GM19240 (cell line): ENCODE measurements around the gene PRR30.
A peak's percentile ranks its signal among the peaks of the same experiment; 100 is the strongest.

Source experiments
- DNase-seq: peaks from one replicate; pipeline ENCODE4 v3.0.0; 2011; ENCODE audit warnings: low spot score; ENCODE audit not compliant: insufficient read length

PRR30 gene

DNA sequence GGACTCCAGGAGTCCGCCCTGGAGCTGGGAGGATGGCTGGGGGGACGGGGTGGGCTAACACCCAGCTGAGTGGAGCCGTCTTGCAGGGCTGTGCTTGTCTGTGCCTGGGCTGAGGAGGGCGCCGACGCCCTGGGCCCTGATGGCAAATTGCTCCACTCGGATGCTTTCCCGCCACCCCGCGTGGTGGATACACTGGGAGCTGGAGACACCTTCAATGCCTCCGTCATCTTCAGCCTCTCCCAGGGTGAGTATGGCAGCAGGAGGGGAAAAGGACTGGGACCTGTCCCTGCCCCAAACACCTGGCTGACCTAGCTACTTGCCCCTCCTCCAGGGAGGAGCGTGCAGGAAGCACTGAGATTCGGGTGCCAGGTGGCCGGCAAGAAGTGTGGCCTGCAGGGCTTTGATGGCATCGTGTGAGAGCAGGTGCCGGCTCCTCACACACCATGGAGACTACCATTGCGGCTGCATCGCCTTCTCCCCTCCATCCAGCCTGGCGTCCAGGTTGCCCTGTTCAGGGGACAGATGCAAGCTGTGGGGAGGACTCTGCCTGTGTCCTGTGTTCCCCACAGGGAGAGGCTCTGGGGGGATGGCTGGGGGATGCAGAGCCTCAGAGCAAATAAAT is 39.8 kb downstream of the PRR30 start:
- no peak for DNase-seq

DNA sequence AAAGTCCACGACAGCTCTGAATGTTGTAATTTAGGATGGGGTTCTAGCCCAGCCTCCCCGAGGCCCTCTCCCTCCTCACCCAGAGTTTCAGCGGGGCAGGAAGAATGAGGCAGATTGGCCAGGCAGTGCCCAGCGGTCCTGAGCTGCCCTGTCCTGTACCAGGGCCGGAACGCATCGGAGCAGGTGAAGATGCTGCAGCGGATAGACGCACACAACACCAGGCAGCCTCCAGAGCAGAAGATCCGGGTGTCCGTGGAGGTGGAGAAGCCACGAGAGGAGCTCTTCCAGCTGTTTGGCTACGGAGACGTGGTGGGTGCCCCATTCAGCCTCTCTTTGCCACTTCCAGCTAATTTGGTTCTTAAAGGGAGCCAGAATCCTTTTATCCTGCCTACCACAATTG is 41.9 kb downstream of the PRR30 start:
- DNase-seq: no peak

DNA sequence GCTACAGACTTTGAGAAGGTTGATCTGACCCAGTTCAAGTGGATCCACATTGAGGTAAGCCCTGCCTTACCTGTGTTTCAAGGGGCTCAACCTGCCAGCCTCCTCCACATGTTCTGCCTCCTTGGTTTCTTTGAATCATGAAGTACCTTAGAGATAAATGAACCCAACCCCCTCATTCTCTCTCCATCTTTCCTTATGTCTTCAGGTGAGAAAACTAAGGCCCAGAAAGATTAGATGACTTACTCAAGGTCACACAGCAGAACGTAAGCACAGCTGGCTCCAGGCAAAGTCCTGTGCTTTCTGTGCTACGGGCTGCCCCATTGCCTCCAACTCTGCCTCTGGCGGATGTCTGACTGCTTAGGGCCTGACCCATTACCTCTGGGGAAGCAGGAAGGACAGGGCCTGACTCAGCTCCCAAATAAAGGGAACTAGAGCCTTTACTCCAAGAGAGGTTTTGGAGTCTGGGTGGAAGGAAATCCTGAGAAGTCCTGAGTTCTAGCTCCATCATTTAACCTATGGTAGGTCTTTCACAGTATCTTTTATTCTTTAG is 42.4 kb downstream of the PRR30 start:
- no peak for DNase-seq

DNA sequence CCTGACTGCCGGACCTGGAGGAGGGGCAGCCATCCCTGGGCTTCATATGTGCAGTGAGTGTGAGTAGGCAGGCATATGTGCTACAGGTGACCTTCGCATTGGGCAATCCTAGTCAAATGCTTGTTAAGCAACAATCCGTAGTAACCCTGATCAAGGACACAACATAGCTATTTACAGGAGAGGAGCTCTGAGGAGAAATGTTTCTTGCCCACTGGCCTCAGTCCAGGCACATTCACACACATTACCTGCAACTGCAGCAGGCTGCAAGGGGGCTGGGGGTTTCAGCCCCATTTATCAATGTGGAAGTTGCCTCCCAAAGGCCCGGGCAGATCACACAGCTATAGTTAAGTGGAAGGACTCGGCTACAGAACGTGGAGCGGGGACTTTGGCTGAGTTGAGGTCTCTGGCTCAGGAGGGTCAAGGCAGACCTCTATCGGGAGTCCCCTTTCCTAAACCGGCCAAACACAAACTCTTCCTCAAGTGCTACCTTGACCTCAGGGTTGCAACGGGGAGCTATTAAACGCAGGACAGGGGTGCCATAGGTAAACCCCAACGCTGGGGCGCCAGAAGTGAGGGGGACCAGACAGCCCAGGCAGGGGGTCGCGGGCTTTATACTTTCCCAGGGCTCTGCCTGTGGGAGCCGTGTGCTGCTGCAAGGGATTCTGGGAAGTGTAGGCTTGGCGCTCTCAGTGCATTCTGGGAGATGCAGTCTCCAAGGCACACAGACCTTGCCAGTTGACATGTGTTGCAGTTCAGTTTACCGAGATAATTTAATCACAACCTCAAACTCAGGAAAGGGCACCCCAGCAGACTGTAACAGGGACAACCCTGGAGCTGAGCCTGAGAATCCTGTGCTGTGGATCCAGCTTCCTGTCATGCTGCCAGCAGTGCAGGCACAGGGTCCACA is 43.2 kb downstream of the PRR30 start:
- DNase-seq: peak; percentile 91

DNA sequence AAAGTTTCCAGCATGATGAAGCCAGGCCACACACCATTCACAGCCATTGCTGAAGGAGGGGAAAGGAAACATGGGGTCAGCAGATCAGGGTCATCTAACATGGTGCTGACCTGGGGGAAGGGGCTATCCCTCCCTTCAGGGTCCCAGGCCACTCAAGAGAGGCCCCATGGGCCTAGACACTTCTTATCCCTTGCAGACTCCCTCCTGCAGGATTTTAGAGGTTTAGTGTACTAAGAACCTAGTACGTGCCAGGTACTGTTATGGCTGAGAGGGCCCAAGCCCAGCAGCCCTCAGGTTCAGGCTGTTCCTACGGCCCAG is 43.8 kb downstream of the PRR30 start:
- no peak for DNase-seq

DNA sequence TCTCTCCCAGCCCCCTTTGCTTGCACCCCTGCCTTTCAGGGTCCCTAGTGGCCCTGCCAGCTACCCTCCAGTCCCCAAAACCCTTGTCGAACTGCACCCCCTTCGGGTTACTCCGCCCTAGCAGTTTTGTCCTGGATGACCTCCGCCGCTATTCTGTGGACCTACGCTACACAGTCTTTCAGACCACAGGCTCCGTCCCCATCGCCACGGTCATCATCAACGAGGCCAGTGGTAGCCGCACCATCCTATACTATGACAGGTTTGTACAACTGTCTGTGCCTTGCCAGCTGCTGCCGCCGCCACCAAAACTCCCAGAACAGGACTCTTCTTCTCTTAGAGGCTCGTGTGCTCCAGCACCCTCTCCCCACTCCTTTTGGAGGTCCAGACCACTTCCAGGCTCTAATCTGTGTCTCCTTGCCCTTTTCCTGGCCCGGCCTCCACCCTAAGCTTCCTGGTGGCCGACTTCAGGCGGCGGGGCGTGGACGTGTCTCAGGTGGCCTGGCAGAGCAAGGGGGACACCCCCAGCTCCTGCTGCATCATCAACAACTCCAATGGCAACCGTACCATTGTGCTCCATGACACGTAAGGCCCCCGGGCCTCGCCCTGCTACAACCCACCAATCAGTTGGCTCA is 44.7 kb downstream of the PRR30 start:
- DNase-seq: no peak

DNA sequence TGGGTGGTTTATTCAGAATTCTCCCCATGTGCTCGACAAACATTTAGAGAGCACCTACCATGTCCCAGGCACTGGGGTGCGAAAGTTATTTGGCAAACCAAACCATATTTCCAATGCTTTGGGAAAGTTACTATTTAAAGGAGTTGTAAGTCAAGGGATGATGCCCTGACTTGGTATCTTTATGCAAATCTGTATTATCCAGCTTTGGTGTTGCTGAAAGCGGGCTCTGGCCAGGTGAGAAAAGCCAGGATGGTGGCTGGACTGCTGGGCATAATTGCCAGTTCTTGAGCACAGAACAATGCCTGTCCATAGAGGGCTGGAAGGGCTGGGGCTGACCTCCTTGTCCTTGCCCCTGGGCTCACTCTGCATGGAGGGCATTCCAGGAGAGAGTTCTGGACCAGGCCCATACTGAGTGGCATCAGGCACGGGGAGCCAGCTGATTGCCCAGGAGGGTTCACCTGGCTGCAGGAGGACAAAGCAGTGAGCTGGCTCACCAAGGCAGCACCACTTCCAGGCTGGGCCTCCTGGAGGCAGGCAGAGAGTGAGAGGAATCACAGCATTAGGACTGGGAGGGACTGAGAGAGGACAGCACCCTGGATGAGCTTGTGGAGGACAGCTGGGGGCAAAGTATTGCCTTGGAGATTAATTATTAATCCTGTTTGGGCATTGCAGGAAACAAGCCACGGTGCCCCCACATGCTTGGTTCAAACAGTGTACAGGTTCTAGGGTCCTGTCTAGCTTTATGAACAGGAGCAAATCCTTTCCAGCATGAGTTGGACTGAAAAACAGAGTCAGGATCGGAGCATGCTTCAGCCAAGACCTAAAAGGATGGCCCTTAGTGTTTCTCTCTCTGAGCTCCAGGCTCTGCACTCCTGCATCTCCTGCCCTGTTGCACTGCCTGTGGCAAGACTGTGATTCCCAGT is 45.5 kb downstream of the PRR30 start:
- no peak for DNase-seq

DNA sequence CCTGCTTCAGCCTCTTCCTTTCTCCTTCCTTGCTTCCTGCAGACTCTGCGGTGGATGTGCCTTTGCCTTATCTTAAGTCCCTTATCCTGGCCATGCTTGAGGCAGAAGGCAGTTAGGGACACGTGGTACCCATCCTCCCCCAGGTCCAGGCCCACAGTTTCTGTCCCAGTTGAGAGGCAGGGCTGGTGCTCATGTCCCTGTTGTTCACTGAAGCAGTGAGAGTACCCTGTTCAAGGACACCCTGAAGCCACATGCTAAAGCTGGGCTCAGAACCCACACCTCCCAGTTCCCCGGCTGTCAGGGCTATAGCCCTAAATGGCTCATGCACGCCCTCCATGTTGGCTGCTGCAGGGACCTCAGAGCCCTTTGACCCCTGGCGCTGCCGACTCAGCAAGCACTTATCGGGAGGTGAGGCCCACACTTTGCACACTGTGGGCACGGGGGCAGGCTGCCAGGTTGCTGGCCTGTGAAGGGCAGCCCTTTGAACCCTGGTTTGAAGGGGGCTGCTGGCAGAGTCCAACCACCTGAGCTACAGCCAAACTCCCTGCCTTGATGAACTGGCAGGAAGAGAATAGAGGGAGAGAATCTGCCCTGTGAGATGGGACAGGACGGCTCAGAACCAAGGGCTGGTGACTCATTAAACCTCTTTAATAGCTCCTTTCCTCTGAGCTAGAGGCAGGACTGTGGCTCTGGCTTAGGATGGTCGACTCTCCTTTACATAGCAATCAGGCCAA is 46.3 kb downstream of the PRR30 start:
- no peak for DNase-seq

DNA sequence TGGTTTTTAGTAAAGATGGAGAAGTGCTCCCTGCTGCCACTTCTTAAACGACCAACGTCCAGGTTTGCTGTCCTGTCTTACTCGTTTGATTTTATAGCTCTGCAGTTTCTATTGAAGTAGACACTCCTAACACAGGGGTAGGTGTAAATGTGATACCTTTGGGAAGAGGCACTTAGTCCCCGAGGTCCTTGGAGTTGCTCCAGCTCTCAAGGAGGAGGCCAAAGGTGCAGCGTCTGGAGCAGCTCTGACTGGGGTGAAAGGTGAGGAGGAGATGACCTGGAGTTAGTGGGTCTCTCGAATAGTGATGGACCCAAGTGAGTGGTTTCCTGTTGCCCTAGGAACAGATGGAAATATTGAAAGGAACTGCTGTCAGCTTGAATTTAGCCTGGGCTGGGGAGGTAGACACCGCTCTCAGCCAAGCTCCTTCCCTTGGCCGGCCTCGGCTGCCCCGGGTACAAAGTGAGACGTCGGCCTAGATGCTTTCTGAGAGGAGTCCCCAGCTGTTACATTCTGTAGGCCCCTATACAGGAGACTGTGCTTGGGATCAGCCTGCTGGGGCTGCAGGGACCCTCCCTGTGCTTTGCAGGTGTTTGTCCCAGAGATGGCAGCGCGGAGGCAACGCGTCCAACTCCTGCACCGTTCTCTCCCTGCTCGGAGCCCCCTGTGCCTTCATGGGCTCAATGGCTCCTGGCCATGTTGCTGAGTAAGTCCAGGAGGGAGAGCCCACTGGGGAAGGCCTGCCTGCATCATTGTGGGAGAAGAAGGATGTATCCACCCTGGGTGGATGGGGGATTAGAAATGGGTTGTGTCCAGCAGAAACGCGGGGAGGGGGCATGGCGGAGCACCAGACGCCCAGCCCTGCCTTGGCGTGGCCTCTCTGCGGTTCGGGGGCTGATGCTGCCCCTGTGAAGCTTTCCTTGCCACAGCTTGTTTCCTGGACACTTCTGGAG is 47.2 kb downstream of the PRR30 start:
- DNase-seq: no peak

DNA sequence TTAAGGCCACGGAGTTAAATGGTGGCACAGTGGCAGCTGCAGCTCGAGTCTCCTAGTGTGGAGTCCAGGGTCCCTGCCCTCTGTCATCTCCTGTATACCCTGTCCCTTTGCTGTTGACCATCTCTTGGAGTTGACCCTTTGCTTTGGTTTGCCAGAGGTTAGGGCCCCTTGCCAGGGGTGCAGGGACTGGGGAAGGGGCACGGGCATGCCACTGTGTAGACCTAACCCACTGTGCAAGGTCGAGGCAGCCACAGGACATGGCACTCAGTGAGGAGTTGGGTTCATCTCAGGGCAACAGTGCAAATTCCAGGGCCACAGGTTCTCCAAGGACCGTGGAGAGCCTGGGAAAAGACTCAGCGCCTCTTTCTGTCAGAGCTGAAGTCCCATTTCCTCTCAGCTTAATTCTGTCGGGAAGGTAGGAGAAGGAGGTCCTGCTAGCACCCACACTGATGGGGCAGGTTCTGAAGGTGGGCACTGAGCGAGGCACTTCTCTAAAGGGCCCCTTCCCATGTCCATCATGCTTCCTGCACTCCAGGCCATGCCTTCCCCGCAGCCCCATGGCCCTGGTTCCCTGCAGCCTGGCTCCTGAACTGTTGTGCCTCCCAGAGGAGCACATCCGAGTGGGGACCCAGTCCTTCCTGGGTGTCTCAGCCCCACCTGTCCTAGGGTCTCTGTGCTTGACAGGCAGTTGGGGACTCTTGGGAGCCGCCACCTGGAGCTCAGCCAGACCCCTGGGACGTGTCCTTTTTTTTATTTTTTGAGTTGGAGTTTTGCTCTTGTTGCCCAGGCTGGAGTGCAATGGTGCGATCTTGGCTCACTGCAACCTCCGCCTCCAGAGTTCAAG is 49.9 kb downstream of the PRR30 start:
- DNase-seq: no peak

DNA sequence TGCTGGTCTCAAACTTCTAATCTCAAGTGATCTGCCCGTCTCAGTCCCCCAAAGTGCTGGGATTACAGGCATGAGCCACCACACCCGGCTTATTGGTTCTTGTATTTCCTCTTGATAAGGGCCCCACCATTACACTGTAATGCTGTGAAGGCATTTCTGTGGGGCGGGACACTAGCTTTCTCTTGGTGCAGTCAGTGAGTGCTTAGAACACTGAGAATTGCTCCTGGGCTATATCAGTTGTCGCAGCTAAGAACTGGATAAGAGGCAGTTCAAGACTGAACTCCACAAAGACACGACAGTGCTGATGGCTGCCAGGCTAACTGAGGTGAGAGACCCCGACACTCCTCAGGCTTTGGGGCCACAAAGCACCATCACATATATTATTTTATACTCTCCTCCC is 50.6 kb downstream of the PRR30 start:
- DNase-seq: no peak

DNA sequence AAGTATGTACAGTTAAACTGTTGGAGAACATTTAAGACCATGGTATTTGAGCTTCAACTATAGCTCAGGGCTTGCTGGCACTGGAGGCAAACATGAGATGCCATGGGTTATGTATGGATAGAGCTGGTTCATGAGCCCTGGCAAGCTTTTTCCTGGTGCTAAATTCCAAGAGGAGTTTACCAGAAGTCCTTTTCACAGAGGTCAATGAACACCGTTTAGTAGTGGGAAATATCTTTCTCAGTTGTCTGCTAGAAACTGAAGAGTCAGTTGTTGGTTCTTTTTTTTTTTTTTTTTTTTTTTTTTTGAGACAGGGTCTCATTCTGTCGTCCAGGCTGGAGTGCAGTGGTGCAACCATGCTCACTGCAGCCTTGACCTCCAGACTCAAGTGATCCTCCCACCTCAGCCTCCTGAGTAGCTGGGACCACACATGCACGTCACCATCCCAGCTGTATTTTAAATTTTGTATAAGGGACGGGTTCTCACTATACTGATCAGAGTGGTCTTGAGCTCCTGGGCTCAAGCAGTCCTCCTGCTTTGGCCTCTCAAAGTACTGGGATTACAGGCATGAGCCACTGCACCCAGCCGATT is 51.3 kb downstream of the PRR30 start:
- DNase-seq: no peak
